Uterus (tissue), 2 donors: ENCODE measurements around the gene PFDN5.

Experiments
- POLR2A ChIP-seq, 2 donors: fragments of 450-650 bp; IDR thresholded peaks; one replicate each; pipeline ENCODE4 v1.6.1; 2016; ENCODE audit warnings: antibody characterized with exemption in 2 of 2, mild to moderate bottlenecking in 1 of 2, moderate library complexity in 1 of 2
- TF ChIP-seq, protein P1 (sequence below), 4 experiments: fragments of 200-600 bp in 2 of 4; fragments of 450-650 bp in 2 of 4; sonication (generic) in 2 of 4; IDR thresholded peaks; one replicate each; pipeline ENCODE4 v1.5.1; 2016 to 2019; ENCODE audit warnings: antibody characterized with exemption in 4 of 4, mild to moderate bottlenecking in 2 of 4, moderate library complexity in 1 of 4

DNA sequence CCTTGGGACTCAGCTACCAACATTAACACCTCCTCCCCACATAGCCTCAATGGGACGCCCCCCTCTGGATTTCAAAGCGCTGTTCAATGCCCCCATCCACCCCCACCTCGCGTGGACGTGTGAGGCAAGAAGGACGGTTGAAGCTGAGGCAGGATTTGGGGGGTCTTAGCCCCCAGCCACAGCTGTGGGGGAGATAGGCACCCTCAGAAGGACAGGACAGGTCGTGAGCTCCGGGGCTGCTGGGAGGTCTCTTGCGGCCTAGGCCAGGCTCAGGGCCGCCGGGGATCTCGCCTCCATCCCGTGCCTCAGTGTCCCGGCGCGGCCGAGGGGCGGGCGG lies 49.1 kb downstream of the PFDN5 start:
- TF ChIP-seq, protein P1, sequence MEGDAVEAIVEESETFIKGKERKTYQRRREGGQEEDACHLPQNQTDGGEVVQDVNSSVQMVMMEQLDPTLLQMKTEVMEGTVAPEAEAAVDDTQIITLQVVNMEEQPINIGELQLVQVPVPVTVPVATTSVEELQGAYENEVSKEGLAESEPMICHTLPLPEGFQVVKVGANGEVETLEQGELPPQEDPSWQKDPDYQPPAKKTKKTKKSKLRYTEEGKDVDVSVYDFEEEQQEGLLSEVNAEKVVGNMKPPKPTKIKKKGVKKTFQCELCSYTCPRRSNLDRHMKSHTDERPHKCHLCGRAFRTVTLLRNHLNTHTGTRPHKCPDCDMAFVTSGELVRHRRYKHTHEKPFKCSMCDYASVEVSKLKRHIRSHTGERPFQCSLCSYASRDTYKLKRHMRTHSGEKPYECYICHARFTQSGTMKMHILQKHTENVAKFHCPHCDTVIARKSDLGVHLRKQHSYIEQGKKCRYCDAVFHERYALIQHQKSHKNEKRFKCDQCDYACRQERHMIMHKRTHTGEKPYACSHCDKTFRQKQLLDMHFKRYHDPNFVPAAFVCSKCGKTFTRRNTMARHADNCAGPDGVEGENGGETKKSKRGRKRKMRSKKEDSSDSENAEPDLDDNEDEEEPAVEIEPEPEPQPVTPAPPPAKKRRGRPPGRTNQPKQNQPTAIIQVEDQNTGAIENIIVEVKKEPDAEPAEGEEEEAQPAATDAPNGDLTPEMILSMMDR (IDR thresholded peaks at IDR 0.05): no peak
- TF ChIP-seq POLR2A (IDR thresholded peaks at IDR 0.05): no peak
